SK-N-SH treated with all-trans-retinoic acid at 6 μM for 48 hours (cell line): ENCODE measurements around the gene SOAT2.

Experiments
- ATAC-seq: fragments of 200-7000 bp; cut with Tn5 transposase; 3 replicates; pipeline ENCODE4 v1.9.1; 2020; ENCODE audit warnings: mild to moderate bottlenecking, moderate library complexity
- ARNTL ChIP-seq: fragments of 450-650 bp; formaldehyde crosslinking; IDR thresholded peaks from 2 replicates; pipeline ENCODE4 v1.5.0; 2020; ENCODE audit warnings: low read depth, mild to moderate bottlenecking, moderate library complexity, borderline replicate concordance
- BACH2 ChIP-seq: fragments of 250-450 bp; sonication (Bioruptor Pico); IDR thresholded peaks from 2 replicates; pipeline ENCODE4 v1.9.0; 2021; ENCODE audit warnings: mild to moderate bottlenecking, borderline replicate concordance
- CREB5 ChIP-seq: fragments of 250-450 bp; sonication (Bioruptor Pico); IDR thresholded peaks from 2 replicates; pipeline ENCODE4 v1.5.1; 2020; ENCODE audit warnings: low read depth, mild to moderate bottlenecking, moderate library complexity
- CSRNP3 ChIP-seq: fragments of 250-450 bp; sonication (Bioruptor Pico); IDR thresholded peaks from 2 replicates; pipeline ENCODE4 v1.5.1; 2021; ENCODE audit warnings: mild to moderate bottlenecking, moderate library complexity
- ESRRG ChIP-seq: fragments of 250-450 bp; sonication (Bioruptor Pico); IDR thresholded peaks from 2 replicates; pipeline ENCODE4 v1.6.1; 2021; ENCODE audit warnings: mild to moderate bottlenecking
- GLIS3 ChIP-seq: fragments of 250-450 bp; sonication (Bioruptor Pico); IDR thresholded peaks from 2 replicates; pipeline ENCODE4 v1.5.0; 2020; ENCODE audit warnings: mild to moderate bottlenecking, moderate library complexity
- ISL1 ChIP-seq: fragments of 250-450 bp; sonication (Bioruptor Pico); IDR thresholded peaks from 2 replicates; pipeline ENCODE4 v2.1.2; 2022; ENCODE audit warnings: mild to moderate bottlenecking, moderate library complexity
- OSR1 ChIP-seq: fragments of 250-450 bp; sonication (Bioruptor Pico); IDR thresholded peaks from 2 replicates; pipeline ENCODE4 v1.8.0; 2022; ENCODE audit warnings: moderate library complexity, mild to moderate bottlenecking, inconsistent platforms
- POU6F1 ChIP-seq: fragments of 250-450 bp; sonication (Bioruptor Pico); IDR thresholded peaks from 2 replicates; pipeline ENCODE4 v1.8.0; 2021; ENCODE audit warnings: low read depth, mild to moderate bottlenecking, moderate library complexity, borderline replicate concordance
- PPARA ChIP-seq: fragments of 250-450 bp; sonication (Bioruptor Pico); IDR thresholded peaks from 2 replicates; pipeline ENCODE4 v1.5.0; 2020; ENCODE audit warnings: mild to moderate bottlenecking, borderline replicate concordance
- RARB ChIP-seq: fragments of 250-450 bp; sonication (Bioruptor Pico); IDR thresholded peaks from 2 replicates; pipeline ENCODE4 v1.8.0; 2021; ENCODE audit warnings: mild to moderate bottlenecking, moderate library complexity
- SNAI2 ChIP-seq: fragments of 250-450 bp; sonication (Bioruptor Pico); IDR thresholded peaks from 2 replicates; pipeline ENCODE4 v1.5.0; 2020; ENCODE audit warnings: mild to moderate bottlenecking, moderate library complexity
- TCF4 ChIP-seq: fragments of 250-450 bp; sonication (Bioruptor Pico); IDR thresholded peaks from 2 replicates; pipeline ENCODE4 v1.8.0; 2021; ENCODE audit warnings: mild to moderate bottlenecking, moderate library complexity, borderline replicate concordance
- TOX ChIP-seq: fragments of 250-450 bp; sonication (Bioruptor Pico); IDR thresholded peaks from 2 replicates; pipeline ENCODE4 v1.8.0; 2021; ENCODE audit warnings: mild to moderate bottlenecking, moderate library complexity, borderline replicate concordance
- ZFP30 ChIP-seq: fragments of 450-650 bp; formaldehyde crosslinking; IDR thresholded peaks from 2 replicates; pipeline ENCODE4 v1.5.0; 2022; ENCODE audit warnings: mild to moderate bottlenecking, moderate library complexity
- ZNF565 ChIP-seq: fragments of 450-650 bp; formaldehyde crosslinking; conservative IDR thresholded peaks from 2 replicates; pipeline ENCODE4 v1.5.0; 2020; ENCODE audit warnings: low read depth, mild to moderate bottlenecking, moderate library complexity
- ZNF70 ChIP-seq: fragments of 450-650 bp; formaldehyde crosslinking; IDR thresholded peaks from 2 replicates; pipeline ENCODE4 v1.5.0; 2020; ENCODE audit warnings: mild to moderate bottlenecking, moderate library complexity
- ZNF8 ChIP-seq: fragments of 450-650 bp; formaldehyde crosslinking; IDR thresholded peaks from 2 replicates; pipeline ENCODE4 v1.5.0; 2020; ENCODE audit warnings: mild to moderate bottlenecking, moderate library complexity
- TF ChIP-seq, protein P1 (sequence below): fragments of 250-450 bp; sonication (Bioruptor Pico); IDR thresholded peaks from 2 replicates; pipeline ENCODE4 v1.8.0; 2020; ENCODE audit warnings: mild to moderate bottlenecking, moderate library complexity, borderline replicate concordance

Gene SOAT2

DNA sequence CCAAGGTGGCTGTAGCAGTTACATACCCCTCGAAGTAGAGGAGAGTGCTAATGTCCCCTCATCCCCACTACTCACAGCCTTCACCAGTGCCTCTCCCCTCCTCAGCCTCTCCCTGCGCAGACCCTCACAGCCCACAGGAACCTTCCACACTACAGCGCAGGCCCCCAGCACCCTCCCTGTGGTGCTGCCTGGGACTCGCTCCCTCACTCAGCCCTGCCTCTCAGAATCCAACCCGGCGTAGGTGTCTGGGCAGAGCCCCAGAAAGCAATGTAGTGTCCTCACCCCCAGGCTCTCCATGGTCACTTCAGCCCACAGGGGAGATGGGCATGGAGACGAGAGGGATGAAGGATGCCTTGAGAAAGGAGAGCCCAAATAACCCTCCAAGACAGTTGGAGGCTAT is 66.4 kb downstream of the SOAT2 start (continued):
- TF ChIP-seq CSRNP3 (CRISPR knock-in tag) (no peak), SNAI2 (CRISPR knock-in tag) (no peak), ZNF565 (CRISPR knock-in tag) (no peak)

DNA sequence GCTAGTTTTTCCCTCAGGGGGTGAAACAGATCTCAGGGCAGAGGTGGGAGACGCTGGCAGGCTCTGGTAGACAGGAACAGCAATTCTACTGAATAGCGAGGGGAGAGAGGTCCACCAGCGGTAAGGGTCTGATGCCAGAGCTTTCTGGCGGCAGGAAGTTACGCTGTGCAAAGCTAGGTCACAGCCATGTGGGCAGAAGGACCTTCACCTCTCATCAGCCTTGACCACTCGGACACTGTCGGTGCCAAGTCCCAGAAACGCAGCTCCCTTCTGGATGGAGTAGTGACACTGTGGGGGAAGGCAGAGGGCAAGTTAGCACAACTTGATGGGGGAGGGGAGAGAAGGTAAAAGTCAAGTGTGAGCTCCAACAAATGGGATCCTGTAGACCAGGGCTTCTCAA is 66.9 kb downstream of the SOAT2 start:
- no peak for ATAC-seq
- TF ChIP-seq SNAI2 (CRISPR knock-in tag) (no peak), ISL1 (CRISPR knock-in tag) (no peak), RARB (no peak), OSR1 (CRISPR knock-in tag) (no peak), ARNTL (no peak), POU6F1 (no peak), ZNF8 (CRISPR knock-in tag) (no peak), CSRNP3 (CRISPR knock-in tag) (no peak), CREB5 (CRISPR knock-in tag) (no peak), BACH2 (CRISPR knock-in tag) (no peak), GLIS3 (CRISPR knock-in tag) (no peak), ZFP30 (CRISPR knock-in tag) (no peak)

DNA sequence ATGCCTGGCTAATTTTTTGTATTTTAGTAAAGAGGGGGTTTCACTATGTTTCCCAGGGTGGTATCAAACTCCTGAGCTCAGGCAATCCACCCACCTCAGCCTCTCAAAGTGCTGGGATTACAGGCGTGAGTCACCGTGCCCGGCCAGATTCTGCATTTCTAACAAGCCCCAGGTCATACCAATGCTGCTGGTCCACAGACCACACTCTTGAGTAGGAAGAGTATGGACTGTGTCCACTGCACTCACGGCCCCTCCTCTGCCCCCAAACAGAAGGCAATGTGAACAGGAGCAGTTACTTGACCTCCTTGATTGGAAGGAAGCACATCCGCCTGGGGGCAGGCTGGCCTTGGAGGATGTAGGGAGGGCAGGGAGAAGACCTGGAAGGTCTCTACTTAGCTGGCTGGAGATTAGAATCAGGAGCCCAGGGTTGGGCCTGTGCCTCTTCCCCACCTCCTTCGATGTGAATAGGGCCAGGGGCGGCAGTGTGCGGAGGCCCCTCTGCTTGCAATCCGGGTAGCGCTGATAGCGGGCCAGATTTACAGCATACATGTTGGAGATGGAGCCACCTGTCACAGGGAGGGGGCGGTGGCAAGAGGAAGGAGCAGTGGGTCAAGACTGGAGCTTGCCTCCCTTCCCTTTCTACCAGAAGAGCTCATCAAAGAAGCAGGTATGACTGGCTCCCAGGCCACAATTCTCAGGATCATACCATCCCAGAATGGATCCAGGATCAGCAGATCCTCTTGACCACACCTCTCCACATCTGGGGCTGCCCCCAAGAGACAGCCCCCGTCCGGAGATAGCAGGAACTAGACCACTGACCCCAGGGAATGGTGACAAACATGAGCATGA is 67.8 kb downstream of the SOAT2 start:
- TF ChIP-seq TCF4 (CRISPR knock-in tag), result no peak
- TF ChIP-seq TOX (CRISPR knock-in tag), result no peak
- no peak for TF ChIP-seq ZNF70
- no peak for TF ChIP-seq POU6F1
- ATAC-seq, result peak; percentile 11; the same call in 2 of the 3 replicates

DNA sequence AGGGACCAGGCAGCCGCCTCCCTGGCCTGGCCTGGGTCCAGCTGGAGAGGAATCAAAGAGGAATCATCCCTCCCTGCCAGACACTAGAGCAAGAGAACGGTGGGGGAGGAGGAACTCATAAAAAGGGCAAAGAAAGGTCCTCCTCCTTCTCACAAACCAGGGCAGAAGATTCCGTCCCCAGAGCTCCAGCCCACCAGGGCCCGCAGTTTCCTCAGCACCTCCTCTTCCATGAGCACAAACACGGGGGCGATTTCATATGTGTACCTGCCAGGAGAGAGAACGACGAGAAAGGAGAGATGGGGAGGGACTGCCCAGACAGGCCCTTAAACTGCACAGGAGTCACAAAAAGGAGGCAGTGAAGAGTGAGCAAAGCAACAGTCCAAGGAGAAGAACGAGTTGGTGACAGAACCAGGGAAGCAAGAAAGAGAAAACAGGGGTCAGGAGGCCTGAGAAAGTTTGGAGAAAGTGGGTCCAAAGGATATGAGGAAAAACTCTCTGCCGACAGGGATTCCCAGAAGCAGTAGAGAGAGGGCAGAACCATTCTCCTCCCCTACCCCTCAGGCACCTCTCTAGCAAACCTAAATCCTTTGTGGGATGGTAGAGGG is 68.5 kb downstream of the SOAT2 start:
- ATAC-seq, result peak; percentile 29
- TF ChIP-seq OSR1 (CRISPR knock-in tag), result no peak
- TF ChIP-seq ZFP30 (CRISPR knock-in tag), result no peak
- TF ChIP-seq ESRRG (CRISPR knock-in tag), result no peak
- no peak for TF ChIP-seq RARB
- no peak for TF ChIP-seq PPARA (CRISPR knock-in tag)
- no peak for TF ChIP-seq SNAI2 (CRISPR knock-in tag)
- TF ChIP-seq CREB5 (CRISPR knock-in tag), result no peak
- TF ChIP-seq, protein P1, sequence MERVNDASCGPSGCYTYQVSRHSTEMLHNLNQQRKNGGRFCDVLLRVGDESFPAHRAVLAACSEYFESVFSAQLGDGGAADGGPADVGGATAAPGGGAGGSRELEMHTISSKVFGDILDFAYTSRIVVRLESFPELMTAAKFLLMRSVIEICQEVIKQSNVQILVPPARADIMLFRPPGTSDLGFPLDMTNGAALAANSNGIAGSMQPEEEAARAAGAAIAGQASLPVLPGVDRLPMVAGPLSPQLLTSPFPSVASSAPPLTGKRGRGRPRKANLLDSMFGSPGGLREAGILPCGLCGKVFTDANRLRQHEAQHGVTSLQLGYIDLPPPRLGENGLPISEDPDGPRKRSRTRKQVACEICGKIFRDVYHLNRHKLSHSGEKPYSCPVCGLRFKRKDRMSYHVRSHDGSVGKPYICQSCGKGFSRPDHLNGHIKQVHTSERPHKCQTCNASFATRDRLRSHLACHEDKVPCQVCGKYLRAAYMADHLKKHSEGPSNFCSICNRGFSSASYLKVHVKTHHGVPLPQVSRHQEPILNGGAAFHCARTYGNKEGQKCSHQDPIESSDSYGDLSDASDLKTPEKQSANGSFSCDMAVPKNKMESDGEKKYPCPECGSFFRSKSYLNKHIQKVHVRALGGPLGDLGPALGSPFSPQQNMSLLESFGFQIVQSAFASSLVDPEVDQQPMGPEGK, result no peak
- TF ChIP-seq ZNF565 (CRISPR knock-in tag), result no peak
- no peak for TF ChIP-seq CSRNP3 (CRISPR knock-in tag)
- TF ChIP-seq ZNF8 (CRISPR knock-in tag), result no peak
